OCI-LY3 (cell line): ENCODE results near the gene SUPT6H.
"Not testable (repeated sequence)": the region's sequence is repeated elsewhere in the genome, so short reads cannot be mapped to it uniquely, and the experiment has no call there.

Source experiments
- H2AFZ ChIP-seq: fragments of 200-600, 300-600 bp; shearing (Covaris generic); 2 replicates; pipeline ENCODE4 v1.6.0; 2014; ENCODE audit warnings: antibody characterized with exemption, low read depth, low read length
- H3K27ac ChIP-seq: fragments of 200-600, 300-600 bp; sonication (generic); 2 replicates; pipeline ENCODE4 v1.5.1; 2014; ENCODE audit warnings: mild to moderate bottlenecking, low read length, moderate library complexity, mixed read lengths
- H3K27me3 ChIP-seq: fragments of 200-600, 300-600 bp; sonication (generic); 2 replicates; pipeline ENCODE4 v1.6.1; 2014; ENCODE audit warnings: low read depth, low read length, mixed read lengths
- H3K36me3 ChIP-seq: fragments of 200-600, 300-600 bp; sonication (generic); replicated peaks from 2 replicates; pipeline ENCODE3; 2014; ENCODE audit warnings: low read depth, low read length, mixed read lengths
- H3K4me1 ChIP-seq: fragments of 300-600, 200-600 bp; sonication (generic); 2 replicates; pipeline ENCODE4 v1.6.1; 2014; ENCODE audit warnings: low read length, mixed read lengths
- H3K4me2 ChIP-seq: fragments of 200-600, 300-600 bp; sonication (generic); 2 replicates; pipeline ENCODE4 v1.6.1; 2014; ENCODE audit warnings: low read length, mixed read lengths
- H3K4me3 ChIP-seq: fragments of 300-600, 200-600 bp; sonication (generic); 2 replicates; pipeline ENCODE4 v1.5.1; 2014; ENCODE audit warnings: antibody characterized with exemption, mild to moderate bottlenecking, low read length, moderate library complexity
- H3K79me2 ChIP-seq: fragments of 300-600, 200-600 bp; shearing (Covaris generic); 2 replicates; pipeline ENCODE4 v1.6.1; 2014; ENCODE audit warnings: mild to moderate bottlenecking, low read length, mixed read lengths
- H3K9ac ChIP-seq: fragments of 300-600, 200-600 bp; shearing (Covaris generic); 2 replicates; pipeline ENCODE4 v1.6.0; 2014; ENCODE audit warnings: mild to moderate bottlenecking, low read length, moderate library complexity
- H3K9me3 ChIP-seq: fragments of 200-600, 300-600 bp; shearing (Covaris generic); 2 replicates; pipeline ENCODE4 v1.6.1; 2014; ENCODE audit warnings: low read length, mixed read lengths; ENCODE audit not compliant: insufficient read depth
- H4K20me1 ChIP-seq: fragments of 200-600, 300-600 bp; sonication (generic); 2 replicates; pipeline ENCODE4 v1.6.1; 2016; ENCODE audit warnings: low read length, mixed read lengths; ENCODE audit not compliant: insufficient read depth
- CTCF ChIP-seq: fragments of 200-600, 300-600 bp; sonication (generic); IDR thresholded peaks from 2 replicates; pipeline ENCODE4 v1.5.1; 2014; ENCODE audit warnings: antibody characterized with exemption, low read length, low read depth
- EZH2phosphoT487 ChIP-seq: fragments of 200-600 bp; shearing (Covaris generic); IDR thresholded peaks from 2 replicates; pipeline ENCODE4 v1.6.1; 2018; ENCODE audit warnings: antibody characterized with exemption, mixed run types, low read depth

The SUPT6H gene

GRCh38 chr17:28722417-28723158 lies 60.6 kb downstream of the SUPT6H start:
- H2AFZ ChIP-seq, result no peak overlapping the region
- peaks cover 68% of the 10 kb centered on the region for H3K79me2 ChIP-seq
- TF ChIP-seq EZH2phosphoT487, result no peak
- no peak for TF ChIP-seq CTCF
- peak overlapping the region; percentile 100 for H3K9ac ChIP-seq
- H3K4me1 ChIP-seq, result peaks cover 45% of the 10 kb centered on the region
- H3K27ac ChIP-seq, result peak overlapping the region; percentile 100
- peaks cover 47% of the 10 kb centered on the region for H3K36me3 ChIP-seq
- no peaks in the 10 kb centered on the region for H3K9me3 ChIP-seq
- peak overlapping the region; percentile 93 for H3K4me3 ChIP-seq
- peaks cover 32% of the 10 kb centered on the region for H4K20me1 ChIP-seq
- H3K4me2 ChIP-seq, result peak overlapping the region; percentile 99
- no peaks in the 10 kb centered on the region for H3K27me3 ChIP-seq

- Histone ChIP-seq H3K4me3 (peak overlapping the region; percentile 93), H3K27me3 (no peaks in the 10 kb centered on the region), H3K9ac (peak overlapping the region; percentile 100), H3K9me3 (no peaks in the 10 kb centered on the region), H3K4me2 (peak overlapping the region; percentile 99), H4K20me1 (peaks cover 32% of the 10 kb centered on the region), H3K79me2 (peaks cover 68% of the 10 kb centered on the region), H3K27ac (peak overlapping the region; percentile 100), H3K4me1 (peaks cover 49% of the 10 kb centered on the region), H3K36me3 (peaks cover 47% of the 10 kb centered on the region), H2AFZ (no peak overlapping the region)
- TF ChIP-seq EZH2phosphoT487 (no peak), CTCF (no peak)
Measured at GRCh38 chr17:28723159-28723835, 61.3 kb downstream of the SUPT6H start.

GRCh38 chr17:28723836-28724499 lies 62.0 kb downstream of the SUPT6H start:
- Histone ChIP-seq H3K4me2 (peak overlapping the region; percentile 99), H4K20me1 (peaks cover 32% of the 10 kb centered on the region), H3K36me3 (peaks cover 47% of the 10 kb centered on the region), H3K79me2 (peaks cover 67% of the 10 kb centered on the region), H3K27ac (peak overlapping the region; percentile 100), H3K4me3 (peak overlapping the region; percentile 93), H3K4me1 (peaks cover 49% of the 10 kb centered on the region), H3K9ac (peak overlapping the region; percentile 100)
- not testable (repeated sequence) for H3K27me3 ChIP-seq, H3K9me3 ChIP-seq, H2AFZ ChIP-seq

- Histone ChIP-seq H2AFZ (no peak overlapping the region), H3K4me1 (peaks cover 55% of the 10 kb centered on the region), H3K36me3 (peaks cover 47% of the 10 kb centered on the region), H3K27me3 (no peaks in the 10 kb centered on the region), H3K9me3 (no peaks in the 10 kb centered on the region), H3K4me2 (peak overlapping the region; percentile 99), H3K4me3 (peak overlapping the region; percentile 93), H3K9ac (peak overlapping the region; percentile 85), H4K20me1 (peaks cover 32% of the 10 kb centered on the region), H3K79me2 (peaks cover 63% of the 10 kb centered on the region), H3K27ac (peak overlapping the region; percentile 100)
- TF ChIP-seq EZH2phosphoT487 (no peak), CTCF (no peak)
Measured at GRCh38 chr17:28724500-28725165, 62.6 kb downstream of the SUPT6H start.
